ENCODE data around the gene EIF4G3.
"Not testable (repeated sequence)": the region's sequence is repeated elsewhere in the genome, so short reads cannot be mapped to it uniquely, and the experiment has no call there.

The EIF4G3 gene

DNA sequence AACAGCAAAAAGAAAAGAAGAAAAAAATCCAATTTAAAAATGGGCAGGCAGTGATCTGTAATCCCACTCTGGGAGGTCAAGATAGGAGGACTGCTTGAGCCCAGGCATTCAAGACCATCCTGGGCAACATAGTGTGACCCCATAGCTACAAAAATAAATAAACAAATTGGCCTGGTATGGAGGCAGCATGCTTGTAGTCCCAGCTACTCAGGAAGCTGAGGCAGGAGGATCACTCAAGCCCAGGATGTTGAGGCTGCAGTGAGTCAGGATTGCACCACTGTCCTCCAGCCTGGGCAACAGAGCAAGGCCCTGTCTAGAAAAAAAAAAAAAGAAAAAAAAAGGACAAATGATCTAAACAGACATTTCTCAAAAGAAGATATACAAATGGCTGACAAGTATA, 99.6 kb downstream of the EIF4G3 start:
- in situ Hi-C loops (cut with MboI; ENCODE audit: low sequenced_read_pairs) = no loop called here

GRCh38 chr1:21072721-21073120, 104.0 kb downstream of the EIF4G3 start:
- in situ Hi-C loops (cut with MboI; ENCODE audit: low sequenced_read_pairs) = no loop called here

- in situ Hi-C loops (cut with MboI; ENCODE audit: low sequenced_read_pairs) = no loop called here
Observed at GRCh38 chr1:21069549-21069948, 107.1 kb downstream of the EIF4G3 start.

DNA sequence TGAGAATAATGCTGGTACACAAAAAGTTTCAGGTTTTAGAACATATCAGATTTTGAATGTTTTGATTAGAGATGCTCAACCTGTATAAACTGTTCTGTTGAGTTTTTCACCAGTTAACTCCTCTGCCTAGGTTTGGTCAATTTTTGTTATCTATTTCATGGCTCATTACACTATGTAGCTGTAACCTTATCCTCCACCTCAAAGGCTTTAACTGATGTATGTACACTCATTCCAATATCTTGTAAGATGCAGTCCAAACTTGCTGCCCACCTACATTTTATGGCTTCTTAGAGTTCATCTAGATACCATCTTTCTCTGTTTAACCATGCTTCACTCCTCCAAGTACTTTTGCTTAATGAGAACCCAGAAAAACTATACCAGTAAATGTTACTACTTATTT, 107.8 kb downstream of the EIF4G3 start:
- in situ Hi-C loops (cut with MboI; ENCODE audit: low sequenced_read_pairs) = no loop called here

- in situ Hi-C loops (cut with MboI; ENCODE audit: low sequenced_read_pairs) = no loop called here
Observed at GRCh38 chr1:21067551-21068227, 109.0 kb downstream of the EIF4G3 start.

DNA sequence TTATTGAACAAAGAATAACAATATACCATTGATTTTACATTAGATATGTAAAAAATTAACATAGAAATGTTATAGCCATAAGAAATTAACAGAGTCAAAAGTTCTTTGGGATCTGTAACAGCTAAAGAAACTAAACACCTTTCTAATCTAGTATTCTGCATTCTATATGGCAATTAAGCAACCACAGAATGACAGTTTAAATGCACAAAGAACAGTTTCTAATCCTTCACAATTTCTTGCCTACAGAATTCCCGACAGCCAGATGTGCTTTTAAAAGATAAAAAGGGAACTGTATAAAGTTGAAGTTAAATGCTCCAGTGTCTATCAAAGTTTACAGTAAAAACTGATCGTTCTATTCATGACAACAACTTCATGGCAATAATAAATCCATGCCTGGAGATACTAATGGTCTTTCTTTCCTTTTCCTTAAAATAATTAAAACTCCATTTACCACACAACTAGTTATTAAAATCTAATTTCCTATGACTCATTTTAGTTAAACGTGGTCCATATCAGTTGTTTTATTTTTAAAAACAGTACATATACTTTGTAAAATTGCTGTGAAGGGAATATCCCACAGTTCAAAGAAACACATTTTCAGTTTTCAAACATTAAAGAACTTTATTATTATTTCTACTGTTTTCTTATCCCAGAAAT, 110.2 kb downstream of the EIF4G3 start:
- in situ Hi-C loops (cut with MboI; ENCODE audit: low sequenced_read_pairs) = no loop called here

GRCh38 chr1:21065851-21066250, 110.8 kb downstream of the EIF4G3 start:
- in situ Hi-C loops (cut with MboI; ENCODE audit: low sequenced_read_pairs) = no loop called here

DNA sequence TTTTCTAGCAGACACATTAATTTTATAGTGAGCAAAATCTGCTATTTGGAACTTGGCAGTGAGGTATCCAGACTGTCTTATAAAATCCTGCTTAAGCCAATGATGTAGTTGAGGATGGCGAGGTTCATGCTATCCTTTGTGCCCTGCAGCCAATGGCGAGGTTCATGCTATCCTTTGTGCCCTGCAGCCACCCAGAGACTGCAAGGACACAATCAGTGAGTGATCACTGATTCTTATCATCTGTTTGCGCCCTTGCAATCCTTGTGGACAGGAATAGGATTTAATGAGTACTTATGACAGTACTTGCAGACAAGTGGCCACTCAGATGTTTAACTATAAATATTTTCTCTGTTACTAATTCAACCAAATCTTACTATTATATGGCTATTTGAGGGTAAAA, 112.6 kb downstream of the EIF4G3 start:
- in situ Hi-C loops (cut with MboI; ENCODE audit: low sequenced_read_pairs) = no loop called here

DNA sequence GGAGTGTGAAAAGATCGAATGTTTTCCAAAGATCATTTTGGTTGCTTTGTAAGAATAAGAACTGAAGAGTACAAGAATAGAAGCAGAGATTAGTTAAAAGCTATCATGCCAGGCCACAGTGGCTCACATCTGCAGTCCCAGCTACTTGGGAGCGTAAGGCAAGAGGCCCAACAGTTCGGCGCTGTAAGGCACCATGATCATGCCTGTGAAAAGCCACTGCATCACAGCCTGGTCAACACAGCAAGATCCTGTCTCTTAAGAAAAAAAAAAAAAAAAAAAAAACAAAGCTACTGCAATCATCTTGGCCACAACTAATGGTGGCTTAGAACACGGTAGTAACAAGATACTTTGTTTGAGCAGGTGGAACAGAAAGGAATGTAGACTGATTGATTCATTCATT, 116.2 kb downstream of the EIF4G3 start:
- in situ Hi-C loops (cut with MboI; ENCODE audit: low sequenced_read_pairs) = no loop called here

DNA sequence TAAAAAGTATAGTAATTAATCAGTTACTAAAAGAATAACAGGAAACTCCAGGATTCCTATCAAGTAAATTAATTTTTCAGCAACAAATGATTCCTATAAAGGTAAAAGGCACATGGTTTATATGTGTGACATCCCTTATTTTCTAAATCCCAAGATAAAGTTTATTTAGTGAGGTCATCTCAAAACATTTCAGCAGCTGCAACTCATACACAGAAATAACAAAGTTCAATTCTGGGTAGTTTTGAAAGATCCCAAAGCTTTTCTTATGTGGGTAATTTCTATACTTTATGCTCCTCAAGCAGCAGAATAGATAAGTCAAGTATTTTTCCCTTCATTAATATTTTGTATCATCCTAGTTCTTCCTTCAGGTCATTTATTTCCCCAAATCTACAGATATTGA, 117.7 kb downstream of the EIF4G3 start:
- in situ Hi-C loops (cut with MboI; ENCODE audit: low sequenced_read_pairs) = no loop called here

- in situ Hi-C loops (cut with MboI; ENCODE audit: low sequenced_read_pairs) = no loop called here
Observed at GRCh38 chr1:21058035-21058793, 118.5 kb downstream of the EIF4G3 start.

DNA sequence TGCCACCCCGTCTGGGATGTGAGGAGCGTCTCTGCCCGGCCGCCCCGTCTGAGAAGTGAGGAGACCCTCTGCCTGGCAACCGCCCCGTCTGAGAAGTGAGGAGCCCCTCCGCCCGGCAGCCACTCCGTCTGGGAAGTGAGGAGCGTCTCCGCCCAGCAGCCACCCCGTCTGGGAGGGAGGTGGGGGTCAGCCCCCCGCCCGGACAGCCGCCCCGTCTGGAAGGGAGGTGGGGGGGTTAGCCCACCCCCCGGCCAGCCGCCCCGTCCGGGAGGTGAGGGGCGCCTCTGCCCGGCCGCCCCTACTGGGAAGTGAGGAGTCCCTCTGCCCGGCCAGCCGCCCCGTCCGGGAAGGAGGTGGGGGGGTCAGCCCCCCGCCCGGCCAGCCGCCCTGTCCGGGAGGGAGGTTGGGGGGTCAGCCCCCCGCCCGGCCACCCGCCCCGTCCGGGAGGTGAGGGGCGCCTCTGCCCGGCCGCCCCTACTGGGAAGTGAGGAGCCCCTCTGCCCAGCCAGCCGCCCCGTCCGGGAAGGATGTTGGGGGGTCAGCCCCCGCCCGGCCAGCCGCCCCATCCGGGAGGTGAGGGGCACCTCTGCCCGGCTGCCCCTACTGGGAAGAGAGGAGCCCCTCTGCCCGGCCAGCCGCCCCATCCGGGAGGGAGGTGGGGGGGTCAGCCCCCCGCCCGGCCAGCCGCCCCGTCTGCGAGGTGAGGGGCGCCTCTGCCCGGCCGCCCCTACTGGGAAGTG, 123.3 kb downstream of the EIF4G3 start:
- in situ Hi-C loops (cut with MboI; ENCODE audit: low sequenced_read_pairs) = not testable (repeated sequence)

- in situ Hi-C loops (cut with MboI; ENCODE audit: low sequenced_read_pairs) = no loop called here
Observed at GRCh38 chr1:21052034-21052433, 124.7 kb downstream of the EIF4G3 start.

DNA sequence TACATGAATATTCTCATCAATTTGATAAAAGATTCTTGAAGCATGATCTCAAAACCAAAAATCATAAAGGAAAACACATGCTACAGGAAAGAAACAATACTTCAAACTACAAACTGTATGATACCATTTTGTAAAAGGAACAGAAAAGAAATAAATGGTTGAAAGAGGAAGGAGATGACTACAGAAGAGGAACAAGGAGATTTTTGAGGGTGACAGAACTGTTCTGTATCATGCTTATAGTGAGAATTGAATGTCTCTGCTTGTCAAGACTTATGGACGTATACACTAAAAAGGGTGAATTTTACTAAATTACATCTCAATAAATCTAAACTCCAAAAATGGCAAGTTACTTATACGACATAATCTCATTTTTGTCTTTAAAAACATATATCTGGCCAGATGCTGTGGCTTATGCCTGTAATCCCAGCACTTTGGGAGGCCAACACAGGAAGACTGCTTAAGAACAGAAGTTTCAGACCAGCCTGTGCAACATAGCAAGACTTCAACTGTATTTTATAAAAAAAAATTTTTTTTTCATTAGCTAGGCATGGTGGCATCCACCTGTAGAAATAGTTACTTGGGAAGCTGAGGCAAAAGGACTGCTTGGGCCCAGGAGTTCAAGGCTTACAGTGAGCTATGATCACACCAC, 125.4 kb downstream of the EIF4G3 start:
- in situ Hi-C loops (cut with MboI; ENCODE audit: low sequenced_read_pairs) = no loop called here

GRCh38 chr1:21050031-21050430, 126.7 kb downstream of the EIF4G3 start:
- in situ Hi-C loops (cut with MboI; ENCODE audit: low sequenced_read_pairs) = no loop called here

DNA sequence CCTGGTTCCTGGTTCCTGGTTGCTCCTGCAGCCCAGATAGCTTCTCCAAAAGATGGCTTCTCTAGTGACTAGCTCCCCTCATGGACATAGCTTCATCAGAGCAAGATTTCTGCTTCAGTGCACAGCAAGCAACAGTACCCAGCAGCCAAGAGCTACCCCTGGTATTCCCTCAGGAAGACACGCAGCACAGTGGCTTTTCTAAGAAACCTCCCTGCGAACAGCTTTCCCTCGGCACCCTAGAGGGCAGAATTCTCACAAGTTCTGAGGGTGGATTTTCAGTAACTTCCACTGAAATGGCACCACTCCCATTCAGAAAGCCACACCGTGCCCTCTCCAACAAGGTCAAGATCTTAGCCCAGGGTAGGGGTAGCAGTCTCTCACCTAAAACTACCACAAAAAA, 128.2 kb downstream of the EIF4G3 start:
- in situ Hi-C loops (cut with MboI; ENCODE audit: low sequenced_read_pairs) = no loop called here

GRCh38 chr1:21046132-21046531, 130.6 kb downstream of the EIF4G3 start:
- in situ Hi-C loops (cut with MboI; ENCODE audit: low sequenced_read_pairs) = no loop called here

GRCh38 chr1:21045351-21045750, 131.3 kb downstream of the EIF4G3 start:
- in situ Hi-C loops (cut with MboI; ENCODE audit: low sequenced_read_pairs) = no loop called here

GRCh38 chr1:21042929-21043605, 133.6 kb downstream of the EIF4G3 start:
- in situ Hi-C loops (cut with MboI; ENCODE audit: low sequenced_read_pairs) = no loop called here

GRCh38 chr1:21041541-21041940, 135.2 kb downstream of the EIF4G3 start:
- in situ Hi-C loops (cut with MboI; ENCODE audit: low sequenced_read_pairs) = no loop called here

Measured in HL-60/S4 treated with phorbol 12-myristate 13-acetate at 8.2 ng/mL for 4 days and 3 days (cell line).